ENCODE data around the gene ALPK3.

ALPK3 gene

DNA sequence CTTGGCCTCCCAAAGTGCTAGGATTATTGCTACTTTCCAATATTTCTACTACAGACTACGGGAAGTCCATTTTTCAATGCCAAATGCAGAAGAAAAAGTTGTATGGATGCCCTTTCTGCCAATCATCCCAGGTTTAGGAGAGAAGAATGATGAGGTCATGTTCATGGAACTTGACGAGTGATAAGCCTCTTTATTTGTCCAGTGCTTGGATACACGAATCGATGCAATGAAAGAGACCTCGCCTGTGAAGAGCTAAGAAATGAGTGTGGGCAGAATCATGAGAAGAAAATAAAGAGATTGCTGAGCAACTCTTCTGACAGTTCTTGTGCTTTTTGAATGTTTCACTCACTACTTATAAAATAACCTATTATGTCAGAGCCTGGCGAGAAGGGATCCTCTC, 66.3 kb downstream of the ALPK3 start:
- no peaks in the 10 kb centered on the region for H3K4me1 ChIP-seq (ENCODE audit: control insufficient read depth, low read depth, low read length)
- no peaks in the 10 kb centered on the region for H3K9me3 ChIP-seq (ENCODE audit: control insufficient read depth, low read depth, low read length)
- H3K9ac ChIP-seq (ENCODE audit: low read length): no peak overlapping the region
- H3K36me3 ChIP-seq (ENCODE audit: control insufficient read depth, low read depth, low read length): no peaks in the 10 kb centered on the region
- H3K4me3 ChIP-seq (ENCODE audit: low read length): no peak overlapping the region
- H3K27ac ChIP-seq (ENCODE audit: low read length): no peak overlapping the region
- H3K27me3 ChIP-seq (ENCODE audit: control insufficient read depth, insufficient read depth, low read length): no peaks in the 10 kb centered on the region

DNA sequence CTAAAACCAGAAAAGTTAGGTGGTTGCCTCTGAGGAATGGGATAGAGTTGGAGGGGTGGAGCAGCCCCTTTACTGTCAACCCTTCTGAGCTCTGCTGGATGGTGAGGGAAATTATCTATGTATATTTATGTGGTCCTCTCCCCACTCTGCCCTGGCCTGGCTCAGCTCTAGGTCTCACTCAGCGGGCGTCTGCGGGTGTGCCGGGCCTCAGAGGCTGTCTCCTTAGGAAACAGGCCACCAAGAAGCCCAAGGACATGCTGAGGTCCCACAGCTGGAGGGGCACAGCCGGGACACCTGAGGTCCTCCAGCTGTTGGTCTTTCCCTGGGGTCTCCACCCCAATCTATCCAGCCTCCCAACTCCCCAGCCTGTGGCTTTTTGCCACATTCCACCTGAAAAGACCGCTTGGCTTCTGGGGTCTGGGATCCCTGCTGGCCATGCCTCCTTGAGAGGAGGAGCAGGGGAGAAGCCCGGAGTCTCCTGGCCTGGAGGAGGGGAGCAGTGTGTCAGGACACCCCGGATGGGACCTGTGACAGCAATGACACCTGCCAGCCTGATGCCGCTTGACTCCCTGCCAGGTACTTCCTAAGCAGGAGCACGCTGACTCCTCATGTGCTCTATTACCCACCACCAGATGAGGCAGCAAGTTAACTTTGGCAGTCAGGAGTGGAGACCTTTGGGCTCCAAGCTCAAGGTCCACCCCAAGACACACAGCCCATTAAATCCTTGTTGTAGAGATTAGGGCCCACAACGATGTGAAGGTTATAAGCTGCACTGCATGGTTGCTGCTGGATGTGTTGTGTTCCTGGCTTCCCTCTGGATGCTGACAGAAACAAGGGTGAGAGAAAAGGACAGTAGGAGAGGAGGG, 67.0 kb downstream of the ALPK3 start, which contains the start of gene SLC28A1:
TSS of gene SLC28A1 (plus strand) at position 747 of the 866 bp plus-strand sequence. CDS start 3,099 bp downstream, outside the sequence.
- Histone ChIP-seq H3K27me3 (ENCODE audit: control insufficient read depth, insufficient read depth, low read length) (no peaks in the 10 kb centered on the region), H3K27ac (ENCODE audit: low read length) (no peak within 1 kb of the TSS), H3K9me3 (ENCODE audit: control insufficient read depth, low read depth, low read length) (no peaks in the 10 kb centered on the region), H3K9ac (ENCODE audit: low read length) (no peak within 1 kb of the TSS), H3K4me3 (ENCODE audit: low read length) (no peak within 1 kb of the TSS), H3K4me1 (ENCODE audit: control insufficient read depth, low read depth, low read length) (no peaks in the 10 kb centered on the region), H3K36me3 (ENCODE audit: control insufficient read depth, low read depth, low read length) (no peaks in the 10 kb centered on the region)

DNA sequence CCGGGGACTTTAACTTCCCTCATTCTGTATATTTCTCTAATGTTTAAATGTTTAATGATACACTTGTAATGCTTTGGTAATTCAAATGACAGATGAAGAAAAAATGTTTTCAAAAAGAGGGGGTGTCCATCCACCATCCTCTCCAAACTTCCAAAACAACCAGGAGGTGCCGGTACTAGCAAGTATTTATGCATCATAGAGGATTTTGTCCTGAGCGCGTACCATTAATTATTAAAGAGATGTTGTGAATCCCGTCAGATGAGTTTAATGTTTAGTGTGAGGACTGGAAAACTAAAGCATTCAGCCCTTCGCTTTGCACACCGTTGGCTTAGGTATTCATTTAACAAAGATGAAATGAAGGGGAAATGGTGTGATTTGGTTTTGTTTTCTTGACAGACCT, 68.6 kb downstream of the ALPK3 start:
- no peak overlapping the region for H3K27ac ChIP-seq (ENCODE audit: low read length)
- no peaks in the 10 kb centered on the region for H3K36me3 ChIP-seq (ENCODE audit: control insufficient read depth, low read depth, low read length)
- no peaks in the 10 kb centered on the region for H3K4me1 ChIP-seq (ENCODE audit: control insufficient read depth, low read depth, low read length)
- no peak overlapping the region for H3K9ac ChIP-seq (ENCODE audit: low read length)
- no peaks in the 10 kb centered on the region for H3K27me3 ChIP-seq (ENCODE audit: control insufficient read depth, insufficient read depth, low read length)
- H3K4me3 ChIP-seq (ENCODE audit: low read length): no peak overlapping the region
- H3K9me3 ChIP-seq (ENCODE audit: control insufficient read depth, low read depth, low read length): no peaks in the 10 kb centered on the region

DNA sequence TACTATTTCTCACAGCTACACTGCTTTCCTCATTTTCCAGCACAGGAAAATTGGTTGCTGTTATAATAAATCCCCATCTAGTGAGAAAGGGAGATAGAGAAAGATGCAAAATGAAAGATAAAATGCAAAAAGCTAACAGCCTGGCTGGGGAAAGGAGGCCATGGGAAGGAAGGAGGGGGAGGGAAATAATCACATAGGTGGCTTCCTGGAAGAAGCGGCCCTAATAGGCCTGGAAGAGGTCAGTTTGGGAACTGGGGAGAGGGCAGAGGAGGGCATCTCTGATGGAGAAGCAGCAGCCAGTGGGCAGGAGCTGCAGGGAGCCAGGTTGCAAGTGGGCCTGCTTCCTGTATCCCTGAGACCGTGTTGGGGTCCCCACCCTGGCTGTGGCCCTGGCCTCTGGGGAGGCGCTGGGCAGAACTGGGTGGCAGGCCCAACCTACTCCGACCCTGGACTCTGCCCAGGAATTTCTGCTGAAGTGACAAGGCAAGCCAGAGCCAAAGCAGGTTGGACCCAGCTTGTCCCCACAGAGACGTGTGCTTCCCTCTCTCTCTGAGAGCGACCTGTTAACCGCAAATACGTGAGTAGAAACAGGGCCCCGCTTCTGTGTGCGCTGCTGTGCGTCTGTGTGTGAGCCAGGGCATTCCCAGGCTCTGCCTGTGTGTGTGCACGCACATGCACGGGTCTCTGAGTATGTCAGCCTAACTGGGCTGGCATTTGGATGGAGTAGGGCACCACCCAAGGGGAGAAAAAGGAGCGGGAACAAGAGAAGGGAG, 69.2 kb downstream of the ALPK3 start:
- H3K27ac ChIP-seq (ENCODE audit: low read length): no peak overlapping the region
- H3K27me3 ChIP-seq (ENCODE audit: control insufficient read depth, insufficient read depth, low read length): no peaks in the 10 kb centered on the region
- H3K36me3 ChIP-seq (ENCODE audit: control insufficient read depth, low read depth, low read length): no peaks in the 10 kb centered on the region
- H3K9me3 ChIP-seq (ENCODE audit: control insufficient read depth, low read depth, low read length): no peaks in the 10 kb centered on the region
- no peak overlapping the region for H3K9ac ChIP-seq (ENCODE audit: low read length)
- H3K4me1 ChIP-seq (ENCODE audit: control insufficient read depth, low read depth, low read length): no peaks in the 10 kb centered on the region
- H3K4me3 ChIP-seq (ENCODE audit: low read length): no peak overlapping the region

DNA sequence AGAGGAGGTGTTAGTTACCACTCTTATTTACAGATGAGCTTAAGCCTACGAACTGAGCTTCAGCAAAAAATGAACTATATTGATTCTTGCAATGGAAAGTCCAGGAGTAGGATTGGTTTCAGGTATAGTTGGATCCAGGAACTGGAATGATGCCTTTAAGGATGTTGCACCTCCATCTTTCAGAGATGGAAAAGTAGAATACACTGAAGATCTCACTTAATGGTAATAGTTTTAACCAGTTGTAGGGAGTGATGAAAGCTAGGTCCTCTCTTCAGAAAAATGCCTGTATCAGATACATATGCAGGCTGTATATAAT, 69.8 kb downstream of the ALPK3 start:
- Histone ChIP-seq H3K4me1 (ENCODE audit: control insufficient read depth, low read depth, low read length) (no peaks in the 10 kb centered on the region), H3K9ac (ENCODE audit: low read length) (no peak overlapping the region), H3K36me3 (ENCODE audit: control insufficient read depth, low read depth, low read length) (no peaks in the 10 kb centered on the region), H3K9me3 (ENCODE audit: control insufficient read depth, low read depth, low read length) (no peaks in the 10 kb centered on the region), H3K4me3 (ENCODE audit: low read length) (no peak overlapping the region), H3K27ac (ENCODE audit: low read length) (no peak overlapping the region), H3K27me3 (ENCODE audit: control insufficient read depth, insufficient read depth, low read length) (no peaks in the 10 kb centered on the region)

DNA sequence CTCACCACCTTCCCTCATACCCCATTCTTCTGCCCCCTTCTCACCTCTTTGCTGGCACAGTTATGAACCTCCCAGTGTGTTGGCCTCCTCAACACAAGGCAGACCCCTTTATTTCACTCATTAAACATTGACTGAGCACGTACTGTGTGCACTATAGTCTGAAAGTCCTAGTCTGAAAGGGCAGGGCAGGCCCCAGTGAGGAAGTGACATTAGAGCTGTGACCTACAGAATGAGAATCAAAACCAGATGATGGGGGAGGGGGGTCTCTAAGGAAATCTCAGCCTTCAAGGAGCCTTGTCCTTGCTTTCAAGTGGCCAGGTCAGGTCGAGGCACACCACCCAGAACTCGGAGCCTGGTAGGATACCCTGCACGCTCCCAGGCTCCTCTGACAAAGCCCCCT, 70.8 kb downstream of the ALPK3 start:
- no peak overlapping the region for H3K27ac ChIP-seq (ENCODE audit: low read length)
- no peaks in the 10 kb centered on the region for H3K27me3 ChIP-seq (ENCODE audit: control insufficient read depth, insufficient read depth, low read length)
- no peak overlapping the region for H3K9ac ChIP-seq (ENCODE audit: low read length)
- no peaks in the 10 kb centered on the region for H3K4me1 ChIP-seq (ENCODE audit: control insufficient read depth, low read depth, low read length)
- no peak overlapping the region for H3K4me3 ChIP-seq (ENCODE audit: low read length)
- H3K9me3 ChIP-seq (ENCODE audit: control insufficient read depth, low read depth, low read length): no peaks in the 10 kb centered on the region
- H3K36me3 ChIP-seq (ENCODE audit: control insufficient read depth, low read depth, low read length): no peaks in the 10 kb centered on the region

DNA sequence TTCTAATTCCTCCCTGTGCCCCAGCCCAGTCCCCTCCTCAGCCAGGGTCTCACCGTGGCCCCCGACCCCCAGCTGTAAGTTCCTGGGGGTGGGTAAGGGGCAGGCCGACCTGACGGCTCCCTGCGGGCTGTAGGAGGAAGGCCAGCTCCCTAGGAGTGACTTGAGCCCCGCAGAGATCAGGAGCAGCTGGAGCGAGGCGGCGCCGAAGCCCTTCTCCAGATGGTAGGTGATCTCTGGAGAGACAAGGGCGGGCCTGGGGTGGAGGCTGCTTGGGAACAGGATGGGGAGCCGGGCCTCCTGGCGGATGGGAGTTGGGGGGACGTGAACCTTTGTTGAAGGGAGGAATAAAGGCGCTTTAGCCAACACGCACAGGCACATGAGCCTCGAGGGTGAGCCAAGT, 71.5 kb downstream of the ALPK3 start:
- Histone ChIP-seq H3K9me3 (ENCODE audit: control insufficient read depth, low read depth, low read length) (no peaks in the 10 kb centered on the region), H3K27ac (ENCODE audit: low read length) (no peak overlapping the region), H3K4me1 (ENCODE audit: control insufficient read depth, low read depth, low read length) (no peaks in the 10 kb centered on the region), H3K4me3 (ENCODE audit: low read length) (no peak overlapping the region), H3K36me3 (ENCODE audit: control insufficient read depth, low read depth, low read length) (no peaks in the 10 kb centered on the region), H3K27me3 (ENCODE audit: control insufficient read depth, insufficient read depth, low read length) (no peaks in the 10 kb centered on the region), H3K9ac (ENCODE audit: low read length) (no peak overlapping the region)

DNA sequence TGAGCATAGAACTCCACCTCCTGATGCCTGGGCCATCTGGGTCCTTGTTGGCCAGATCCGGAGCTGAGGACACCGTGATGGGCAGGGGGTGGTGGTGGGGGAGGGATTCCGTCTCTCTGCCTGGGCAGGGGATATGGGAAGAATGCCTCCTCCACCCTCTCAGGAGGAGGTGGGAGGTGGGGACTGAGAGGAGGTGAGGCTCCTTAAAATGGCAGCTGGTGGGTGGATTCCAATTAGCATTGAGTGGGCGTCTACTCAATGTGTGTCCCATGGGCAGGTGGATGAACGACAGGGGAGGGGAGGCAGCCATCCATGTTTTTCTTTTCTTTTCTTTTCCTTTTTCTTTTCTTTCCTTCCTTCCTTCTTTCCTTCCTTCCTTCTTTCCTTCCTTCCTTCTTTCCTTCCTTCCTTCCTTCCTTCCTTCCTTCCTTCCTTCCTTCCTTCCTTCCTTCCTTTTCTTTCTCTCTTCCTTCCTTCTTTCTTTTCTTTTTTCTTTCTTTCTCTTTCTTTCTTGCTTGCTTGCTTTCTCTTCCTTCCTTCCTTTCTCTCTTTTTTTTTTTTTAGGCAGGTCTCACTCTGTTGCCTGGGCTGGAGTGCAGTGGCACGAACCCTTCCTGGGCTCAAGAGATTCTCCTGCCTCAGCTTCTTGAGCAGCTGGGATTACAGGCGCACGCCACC, 72.3 kb downstream of the ALPK3 start:
- H3K9me3 ChIP-seq (ENCODE audit: control insufficient read depth, low read depth, low read length): no peaks in the 10 kb centered on the region
- H3K27ac ChIP-seq (ENCODE audit: low read length): no peak overlapping the region
- no peak overlapping the region for H3K4me3 ChIP-seq (ENCODE audit: low read length)
- no peak overlapping the region for H3K9ac ChIP-seq (ENCODE audit: low read length)
- H3K36me3 ChIP-seq (ENCODE audit: control insufficient read depth, low read depth, low read length): no peaks in the 10 kb centered on the region
- no peaks in the 10 kb centered on the region for H3K4me1 ChIP-seq (ENCODE audit: control insufficient read depth, low read depth, low read length)
- H3K27me3 ChIP-seq (ENCODE audit: control insufficient read depth, insufficient read depth, low read length): no peaks in the 10 kb centered on the region

DNA sequence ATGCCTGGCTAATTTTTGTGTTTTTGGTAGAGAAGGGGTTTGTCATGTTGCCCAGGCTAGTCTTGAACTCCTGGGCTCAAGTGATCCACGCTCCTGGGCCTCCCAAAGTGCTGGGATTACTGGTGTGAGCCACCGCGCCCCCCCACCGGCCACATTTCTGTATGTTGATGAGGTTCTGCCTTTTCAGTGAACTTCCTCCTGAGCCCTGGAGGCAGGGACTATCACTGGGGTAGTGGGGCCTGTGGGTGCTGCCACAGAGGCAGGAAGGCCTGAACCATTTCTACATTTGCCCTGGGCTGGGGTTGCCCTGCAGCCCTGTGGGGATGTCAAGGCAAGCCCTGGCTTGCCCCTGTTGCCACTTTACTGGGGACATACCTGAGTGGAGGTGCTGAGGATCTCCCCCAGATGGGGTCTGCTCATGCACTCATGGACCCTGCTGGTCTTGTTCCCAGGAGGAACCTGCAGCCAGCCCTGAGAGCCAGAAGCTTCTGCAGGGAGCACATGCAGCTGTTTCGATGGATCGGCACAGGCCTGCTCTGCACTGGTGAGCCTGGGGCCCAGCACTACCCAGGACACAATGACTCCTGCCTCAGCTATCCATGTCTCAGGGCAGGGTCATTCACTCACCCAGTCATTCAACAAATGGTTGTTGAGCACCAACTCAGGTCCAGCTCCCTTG, 73.0 kb downstream of the ALPK3 start:
- Histone ChIP-seq H3K36me3 (ENCODE audit: control insufficient read depth, low read depth, low read length) (no peaks in the 10 kb centered on the region), H3K27ac (ENCODE audit: low read length) (no peak overlapping the region), H3K4me1 (ENCODE audit: control insufficient read depth, low read depth, low read length) (no peaks in the 10 kb centered on the region), H3K9ac (ENCODE audit: low read length) (no peak overlapping the region), H3K9me3 (ENCODE audit: control insufficient read depth, low read depth, low read length) (no peaks in the 10 kb centered on the region), H3K4me3 (ENCODE audit: low read length) (no peak overlapping the region), H3K27me3 (ENCODE audit: control insufficient read depth, insufficient read depth, low read length) (no peaks in the 10 kb centered on the region)

DNA sequence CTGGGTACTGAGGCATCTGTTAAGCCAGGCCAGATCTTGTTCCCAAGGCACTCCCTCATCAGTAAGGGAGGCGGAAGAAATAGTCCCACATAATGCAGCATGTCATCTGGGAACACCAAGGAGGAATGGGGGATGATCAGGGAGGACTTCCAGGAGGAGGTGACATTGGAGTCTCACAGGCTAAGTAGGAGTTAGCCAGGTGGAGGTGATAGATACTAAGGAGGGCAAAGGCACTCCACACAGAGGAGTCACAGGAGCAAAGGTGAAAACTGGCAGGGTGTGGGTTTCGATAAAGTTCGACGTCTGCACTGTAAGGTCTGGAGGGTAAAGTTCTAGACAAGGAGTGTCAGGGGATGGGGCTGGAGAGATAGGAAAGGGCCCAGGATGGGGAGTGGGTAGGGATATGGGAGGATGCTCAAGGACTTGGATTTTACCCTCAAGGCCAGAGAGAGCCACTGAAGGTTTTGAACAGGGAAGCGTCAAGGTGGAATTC, 73.6 kb downstream of the ALPK3 start:
- Histone ChIP-seq H3K4me3 (ENCODE audit: low read length) (no peak overlapping the region), H3K4me1 (ENCODE audit: control insufficient read depth, low read depth, low read length) (no peaks in the 10 kb centered on the region), H3K27ac (ENCODE audit: low read length) (no peak overlapping the region), H3K9ac (ENCODE audit: low read length) (no peak overlapping the region), H3K9me3 (ENCODE audit: control insufficient read depth, low read depth, low read length) (no peaks in the 10 kb centered on the region), H3K27me3 (ENCODE audit: control insufficient read depth, insufficient read depth, low read length) (no peaks in the 10 kb centered on the region), H3K36me3 (ENCODE audit: control insufficient read depth, low read depth, low read length) (no peaks in the 10 kb centered on the region)

DNA sequence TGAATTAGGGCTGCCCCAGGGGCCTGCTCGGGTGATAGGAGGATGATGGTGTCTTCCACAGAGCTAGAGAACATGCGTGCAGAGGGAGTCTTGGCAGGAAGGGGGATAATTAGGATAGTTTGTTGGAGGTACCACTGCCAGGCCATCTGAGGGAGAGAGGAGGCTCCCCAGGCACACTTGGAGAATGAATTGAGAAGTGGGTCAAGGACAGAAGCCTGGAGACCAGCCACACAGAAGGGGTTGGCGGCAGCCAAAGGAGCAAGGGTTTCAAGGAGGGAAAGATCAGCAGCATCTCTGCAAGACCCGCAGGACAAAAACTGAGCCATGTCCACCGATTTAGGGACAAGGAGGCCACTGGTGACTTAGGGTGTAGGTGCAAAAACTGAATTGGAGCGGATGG, 74.2 kb downstream of the ALPK3 start:
- H3K36me3 ChIP-seq (ENCODE audit: control insufficient read depth, low read depth, low read length): no peaks in the 10 kb centered on the region
- H3K9me3 ChIP-seq (ENCODE audit: control insufficient read depth, low read depth, low read length): no peaks in the 10 kb centered on the region

More for the DNA sequence above, 74.2 kb downstream of the ALPK3 start:
- Histone ChIP-seq H3K4me3 (ENCODE audit: low read length) (no peak overlapping the region), H3K9ac (ENCODE audit: low read length) (no peak overlapping the region), H3K27me3 (ENCODE audit: control insufficient read depth, insufficient read depth, low read length) (no peaks in the 10 kb centered on the region), H3K4me1 (ENCODE audit: control insufficient read depth, low read depth, low read length) (no peaks in the 10 kb centered on the region), H3K27ac (ENCODE audit: low read length) (no peak overlapping the region)

Data from iPS-18a (cell line).